AG09319 (cell line): Measurements from ENCODE around the gene ETS2.

Experiments
- DNase-seq: peaks from one replicate; pipeline ENCODE4 v3.0.0-alpha.2; 2010; ENCODE audit warnings: low read depth; ENCODE audit errors: extremely low read depth
- CTCF ChIP-seq: IDR thresholded peaks from 2 replicates; pipeline ENCODE4 v1.5.1; 2011; ENCODE audit warnings: low read depth, mild to moderate bottlenecking, inconsistent platforms, low read length, moderate library complexity

ETS2 gene

GRCh38 chr21:38805328-38806152, at the start of gene ETS2:
Gene ETS2, plus strand, starts transcription at chr21:38805929. Its CDS starts 4,106 bp downstream, at chr21:38810035.
- peak; percentile 79 for DNase-seq
- no peak for TF ChIP-seq CTCF

- TF ChIP-seq CTCF, result no peak
- DNase-seq, result no peak
Measured at GRCh38 chr21:38756746-38757145, 49.0 kb upstream of the ETS2 start.

GRCh38 chr21:38758501-38759214, 47.1 kb upstream of the ETS2 start:
- no peak for TF ChIP-seq CTCF
- DNase-seq, result no peak

GRCh38 chr21:38759413-38759812, 46.3 kb upstream of the ETS2 start:
- TF ChIP-seq CTCF, result no peak
- DNase-seq, result no peak

- no peak for TF ChIP-seq CTCF
- DNase-seq, result no peak
Measured at GRCh38 chr21:38760017-38760761, 45.5 kb upstream of the ETS2 start.

GRCh38 chr21:38760762-38761155, 45.0 kb upstream of the ETS2 start:
- TF ChIP-seq CTCF, result no peak
- DNase-seq, result no peak
